ENCODE data around the gene METTL22. TPM values are rescaled to one million over a fixed set of nuclear protein-coding genes. Genes with fewer than 3 reads are reported as not detected.

METTL22 gene
- polyA plus RNA-seq, 1 of the 3 experiments (the other 2 are of a cell fraction), result 38.3 TPM

- H3K4me1 ChIP-seq (ENCODE audit: control insufficient read depth in 1 of 2, insufficient read depth in 2 of 2, low read depth in 1 of 2, low read length in 1 of 2), result peaks cover 20 to 37% of the 10 kb centered on the region in 2 experiments; a peak in 2 of 4 replicates
- H2AFZ ChIP-seq (ENCODE audit: low read depth), result no peak overlapping the region
- H3K79me2 ChIP-seq (ENCODE audit: insufficient read depth), result no peaks in the 10 kb centered on the region
- no peak overlapping the region for H3K9ac ChIP-seq
- TF ChIP-seq USF2 (IDR thresholded peaks at IDR 0.05; ENCODE audit: borderline replicate concordance, low read depth, low read length), result no peak
- TF ChIP-seq GABPA (IDR thresholded peaks at IDR 0.05; ENCODE audit: low read depth), result no peak
- H3F3A ChIP-seq (replicated peaks; ENCODE audit: insufficient read depth), result peaks cover 5% of the 10 kb centered on the region
- H3K27ac ChIP-seq (ENCODE audit: low read depth in 2 of 2, low read length in 1 of 2), result peak overlapping the region in 1 of 2 experiments; percentile 25; a peak in 1 of 4 replicates
- no peak for DNase-seq
- H3K4me2 ChIP-seq, result 0 out of 2 replicates have a peak overlapping the region, but pooled peaks have one; percentile 15
- H3K9me3 ChIP-seq, result no peaks in the 10 kb centered on the region
- H4K20me1 ChIP-seq (ENCODE audit: insufficient read depth), result no peaks in the 10 kb centered on the region
- no peak overlapping the region for H3K4me3 ChIP-seq (ENCODE audit: low read depth in 2 of 2, low read length in 1 of 2)
- no peaks in the 10 kb centered on the region for H3K36me3 ChIP-seq (replicated peaks in 1 of 2; ENCODE audit: control insufficient read depth in 1 of 2, insufficient read depth in 2 of 2, low read length in 1 of 2)
- no peaks in the 10 kb centered on the region for H3K9me2 ChIP-seq
- 41% methylated on average over 5 of the region's 5 CpGs for WGBS (ENCODE audit: low lambda C conversion rate)
- H3K27me3 ChIP-seq (ENCODE audit: insufficient read depth), result no peaks in the 10 kb centered on the region
- ChIA-PET POLR2A (no interaction called here), CTCF (interaction anchor here (0.9 kb wide), 1 partner anchor 42 kb away, joined by 4 read pairs; no protein-coding TSS in a partner anchor)
Measured at GRCh38 chr16:8677481-8677880, 56.0 kb downstream of the METTL22 start.

- H3K27ac ChIP-seq (ENCODE audit: low read depth in 2 of 2, low read length in 1 of 2), result peak overlapping the region in 1 of 2 experiments; percentile 25; a peak in 2 of 4 replicates
- no peaks in the 10 kb centered on the region for H3K9me2 ChIP-seq
- no peak overlapping the region for H2AFZ ChIP-seq (ENCODE audit: low read depth)
- H3K4me1 ChIP-seq (ENCODE audit: control insufficient read depth in 1 of 2, insufficient read depth in 2 of 2, low read depth in 1 of 2, low read length in 1 of 2), result peaks cover 20 to 44% of the 10 kb centered on the region in 2 experiments; a peak in 2 of 4 replicates
- peaks cover 5% of the 10 kb centered on the region for H3F3A ChIP-seq (replicated peaks; ENCODE audit: insufficient read depth)
- H3K27me3 ChIP-seq (ENCODE audit: insufficient read depth), result no peaks in the 10 kb centered on the region
- ChIA-PET CTCF (interaction anchor here (0.9 kb wide), 1 partner anchor 43 kb away, joined by 4 read pairs; no protein-coding TSS in a partner anchor), POLR2A (interaction anchor here (0.7 kb wide), 1 partner anchor 19 kb away, joined by 4 read pairs; no protein-coding TSS in a partner anchor)
- no peaks in the 10 kb centered on the region for H3K36me3 ChIP-seq (replicated peaks in 1 of 2; ENCODE audit: control insufficient read depth in 1 of 2, insufficient read depth in 2 of 2, low read length in 1 of 2)
- H3K4me2 ChIP-seq, result no peak overlapping the region
- H3K79me2 ChIP-seq (ENCODE audit: insufficient read depth), result no peaks in the 10 kb centered on the region
- H3K4me3 ChIP-seq (ENCODE audit: low read depth in 2 of 2, low read length in 1 of 2), result no peak overlapping the region
- no peak overlapping the region for H3K9ac ChIP-seq
- TF ChIP-seq RAD21 (IDR thresholded peaks at IDR 0.05; ENCODE audit: low read length) (no peak), YY1 (IDR thresholded peaks at IDR 0.05; ENCODE audit: low read depth) (no peak), EZH2phosphoT487 (IDR thresholded peaks at IDR 0.05; ENCODE audit: borderline replicate concordance, low read depth) (no peak), REST (IDR thresholded peaks at IDR 0.05; ENCODE audit: low read depth, low read length) (no peak), FOSL2 (IDR thresholded peaks at IDR 0.05; ENCODE audit: borderline replicate concordance, low read depth) (no peak), TEAD4 (IDR thresholded peaks at IDR 0.05; ENCODE audit: borderline replicate concordance, insufficient read depth) (no peak), NFIC (IDR thresholded peaks at IDR 0.05; ENCODE audit: borderline replicate concordance) (no peak)
- DNase-seq, result no peak
- H3K9me3 ChIP-seq, result no peaks in the 10 kb centered on the region
- WGBS (ENCODE audit: low lambda C conversion rate), result 84% methylated on average over 7 of the region's 7 CpGs
- H4K20me1 ChIP-seq (ENCODE audit: insufficient read depth), result no peaks in the 10 kb centered on the region
Measured at GRCh38 chr16:8678068-8678927, 56.8 kb downstream of the METTL22 start.
